Measurements from ENCODE around the gene ZNF543.

DNA sequence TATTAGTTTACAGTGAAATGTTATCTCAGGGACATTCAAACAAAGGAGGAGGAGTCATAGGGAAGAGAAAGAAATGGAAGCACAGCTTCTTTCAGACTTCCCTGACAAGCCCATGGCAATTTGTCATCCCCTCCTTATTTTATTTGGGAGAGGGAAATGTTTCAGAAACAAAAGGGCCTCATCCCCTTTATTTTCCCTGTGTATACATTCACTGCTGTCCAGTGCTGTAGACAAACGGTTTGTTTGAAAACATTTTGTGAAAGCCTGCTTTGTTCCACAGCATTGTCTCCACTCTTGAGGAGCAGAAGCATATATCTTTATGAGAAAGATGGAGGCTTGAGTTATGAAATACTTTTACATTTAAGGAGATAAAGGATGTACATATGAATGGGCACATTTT, 27.7 kb upstream of the ZNF543 start:
- no peak for TF ChIP-seq EZH2 (IDR thresholded peaks at IDR 0.05)
- TF ChIP-seq, protein P1, sequence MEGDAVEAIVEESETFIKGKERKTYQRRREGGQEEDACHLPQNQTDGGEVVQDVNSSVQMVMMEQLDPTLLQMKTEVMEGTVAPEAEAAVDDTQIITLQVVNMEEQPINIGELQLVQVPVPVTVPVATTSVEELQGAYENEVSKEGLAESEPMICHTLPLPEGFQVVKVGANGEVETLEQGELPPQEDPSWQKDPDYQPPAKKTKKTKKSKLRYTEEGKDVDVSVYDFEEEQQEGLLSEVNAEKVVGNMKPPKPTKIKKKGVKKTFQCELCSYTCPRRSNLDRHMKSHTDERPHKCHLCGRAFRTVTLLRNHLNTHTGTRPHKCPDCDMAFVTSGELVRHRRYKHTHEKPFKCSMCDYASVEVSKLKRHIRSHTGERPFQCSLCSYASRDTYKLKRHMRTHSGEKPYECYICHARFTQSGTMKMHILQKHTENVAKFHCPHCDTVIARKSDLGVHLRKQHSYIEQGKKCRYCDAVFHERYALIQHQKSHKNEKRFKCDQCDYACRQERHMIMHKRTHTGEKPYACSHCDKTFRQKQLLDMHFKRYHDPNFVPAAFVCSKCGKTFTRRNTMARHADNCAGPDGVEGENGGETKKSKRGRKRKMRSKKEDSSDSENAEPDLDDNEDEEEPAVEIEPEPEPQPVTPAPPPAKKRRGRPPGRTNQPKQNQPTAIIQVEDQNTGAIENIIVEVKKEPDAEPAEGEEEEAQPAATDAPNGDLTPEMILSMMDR (IDR thresholded peaks at IDR 0.05): no peak

Measured in neural progenitor cell (in vitro differentiated cells).